GM12878 (cell line): ENCODE results near the gene CLEC20A. TPM values are rescaled to one million over a fixed set of nuclear protein-coding genes. Genes with fewer than 3 reads are reported as not detected.

ENCODE experiments used
- ATAC-seq: fragments of 200-7000 bp; cut with Tn5 transposase; 3 replicates; pipeline ENCODE4 v1.9.1; 2020; ENCODE audit warnings: mild to moderate bottlenecking, moderate library complexity
- BruUV-seq: library from RNA; stranded (reverse); fragments of 400-500 nt; replicated peaks from 2 replicates; lab custom pipeline; 2021; lab: Mats Ljungman, UMichigan
- CTCF ChIA-PET: fragments of 300-600 bp; sonication (Branson Sonifier 250); formaldehyde crosslinking; extraction: SDS; loops from one replicate; lab custom pipeline; 2021; ENCODE audit warnings: inconsistent platforms; lab: Yijun Ruan, JAX
- POLR2A ChIA-PET: fragments of 350-600 bp; formaldehyde crosslinking; extraction: SDS; loops from one replicate; lab custom pipeline; 2021; ENCODE audit warnings: inconsistent platforms; lab: Charles Lee
- RAD21 ChIA-PET: fragments of 300-600 bp; sonication (Branson Sonifier 250); formaldehyde crosslinking; loops from one replicate; lab custom pipeline; 2023; ENCODE audit warnings: antibody characterized with exemption; ENCODE audit not compliant: unreplicated experiment; lab: Charles Lee
- SMC1A ChIA-PET: fragments of 300-600 bp; sonication (Branson Sonifier 250); formaldehyde crosslinking; loops from one replicate; lab custom pipeline; 2023; ENCODE audit not compliant: unreplicated experiment, uncharacterized antibody; lab: Charles Lee
- DNase-seq: peaks from one replicate; pipeline ENCODE4 v3.0.0-alpha.2; 2011; ENCODE audit warnings: low read depth, low spot score
- FAIRE-seq: peaks from 3 replicates; lab custom pipeline; 2011; peaks lifted over from hg19 to GRCh38; lab: Jason Lieb, UNC
- H2AFZ ChIP-seq: 2 replicates; pipeline ENCODE4 v1.6.0; 2011; ENCODE audit warnings: low read depth, low read length, control low read depth; ENCODE audit not compliant: control insufficient read depth
- H3K27ac ChIP-seq: 2 replicates; pipeline ENCODE4 v1.5.1; 2011; ENCODE audit warnings: control low read depth; ENCODE audit not compliant: control insufficient read depth, insufficient read depth
- H3K27me3 ChIP-seq, 2 experiments: replicated peaks in 1 of 2; 2 replicates each; pipeline versions ENCODE4 v1.6.0 to v1.6.1; 2011; ENCODE audit warnings: low read length in 1 of 2; ENCODE audit not compliant: control insufficient read depth in 2 of 2, insufficient read depth in 2 of 2
- H3K36me3 ChIP-seq, 2 experiments: 2 replicates each; pipeline ENCODE4 v1.5.1; 2011; ENCODE audit warnings: low read length in 1 of 2; ENCODE audit not compliant: control insufficient read depth in 2 of 2, insufficient read depth in 2 of 2
- H3K4me1 ChIP-seq: 2 replicates; pipeline ENCODE4 v1.6.1; 2011; ENCODE audit warnings: mild to moderate bottlenecking, low read length, moderate library complexity, mixed read lengths; ENCODE audit not compliant: control insufficient read depth, insufficient read depth
- H3K4me2 ChIP-seq: 2 replicates; pipeline ENCODE4 v1.6.0; 2011; ENCODE audit warnings: control low read depth; ENCODE audit not compliant: control insufficient read depth, insufficient read depth
- H3K4me3 ChIP-seq: fragments of 200-600 bp; sonication (generic); 2 replicates; pipeline ENCODE4 v1.5.1; 2016
- H3K79me2 ChIP-seq: 2 replicates; pipeline ENCODE4 v1.6.0; 2011; ENCODE audit warnings: low read length; ENCODE audit not compliant: control insufficient read depth, insufficient read depth
- H3K9ac ChIP-seq: 2 replicates; pipeline ENCODE4 v1.8.0; 2011; ENCODE audit warnings: low read length, control low read depth, mixed read lengths; ENCODE audit not compliant: control insufficient read depth, insufficient read depth
- H3K9me3 ChIP-seq: replicated peaks from 3 replicates; pipeline ENCODE4 v1.5.1; 2011; ENCODE audit warnings: mild to moderate bottlenecking, low read length; ENCODE audit not compliant: control insufficient read depth, insufficient read depth
- H4K20me1 ChIP-seq: 2 replicates; pipeline ENCODE4 v1.6.0; 2011; ENCODE audit not compliant: control insufficient read depth, insufficient read depth
- IKZF1 ChIP-seq: fragments of 450-650 bp; conservative IDR thresholded peaks from 2 replicates; pipeline ENCODE4 v1.6.1; 2017; ENCODE audit warnings: antibody characterized with exemption, mild to moderate bottlenecking
- POLR2AphosphoS5 ChIP-seq: IDR thresholded peaks from 2 replicates; pipeline ENCODE4 v1.6.1; 2011; ENCODE audit warnings: mild to moderate bottlenecking, low read length, inconsistent platforms
- RAD21 ChIP-seq: IDR thresholded peaks from 2 replicates; pipeline ENCODE4 v1.6.1; 2011; ENCODE audit warnings: mild to moderate bottlenecking, low read depth, low read length, moderate library complexity; ENCODE audit not compliant: insufficient read depth
- SMC3 ChIP-seq: IDR thresholded peaks from 2 replicates; pipeline ENCODE4 v1.6.1; 2011; ENCODE audit warnings: low read length, improper control_type of control experiment, borderline replicate concordance
- YY1 ChIP-seq: IDR thresholded peaks from 2 replicates; pipeline ENCODE4 v1.6.1; 2011; ENCODE audit warnings: low read depth, mild to moderate bottlenecking, low read length
- ZZZ3 ChIP-seq: IDR thresholded peaks from 2 replicates; pipeline ENCODE4 v1.6.1; 2011; ENCODE audit warnings: low read depth; ENCODE audit not compliant: control insufficient read depth, insufficient read length
- WGBS: methylation state at CpG from one replicate; pipeline ENCODE4 v1.1.6; 2016; ENCODE audit warnings: low lambda C conversion rate; ENCODE audit not compliant: insufficient replicate concordance, insufficient coverage; ENCODE audit errors: missing lambda C conversion rate; 5-methylcytosine and 5-hydroxymethylcytosine counted together
- in situ Hi-C: fragments of 300-500 bp; cut with MboI; formaldehyde crosslinking; loops from 9 replicates; pipeline ENCODE4 v1.14.3; 2018; ENCODE audit warnings: mixed read lengths
- intact Hi-C: fragments of 100-400 bp; cut with micrococcal nuclease; formaldehyde crosslinking; loops from one replicate; pipeline ENCODE4 v1.14.2; 2022; ENCODE audit not compliant: unreplicated experiment
- polyA plus RNA-seq, 11 experiments: library from polyadenylated mRNA; depleted of rRNA in 4 of 11; unstranded in 6 of 11; stranded (reverse) in 5 of 11; fragments of >200 nt; fragmentation: Nextera tagmentation in 4 of 11; fragmentation: Illumina TruSeq in 1 of 11; extraction: Ambion mirVana in 4 of 11; extraction: Trizol in 1 of 11; gene quantifications; 1 replicate in 1 of 11; 2 replicates in 10 of 11; pipeline versions ENCODE4 v1.2.1 to v1.2.3, GENCODE V29; 2011 to 2016; ENCODE audit warnings: inconsistent platforms in 2 of 11, missing spikeins in 2 of 11, low read depth in 1 of 11
- total RNA-seq, 4 experiments: library from RNA; depleted of rRNA in 3 of 4; stranded (reverse); fragments of >200 nt in 3 of 4; fragmentation: Illumina TruSeq in 1 of 4; extraction: Trizol in 1 of 4; gene quantifications; 2 replicates each; pipeline versions ENCODE4 v1.2.1 to v1.2.3, GENCODE V29; 2013 to 2021
- TF ChIP-seq, protein P1 (sequence below): fragments of 450-650 bp; IDR thresholded peaks from 2 replicates; pipeline ENCODE4 v1.6.1; 2018; ENCODE audit warnings: mild to moderate bottlenecking, low read depth, moderate library complexity; ENCODE audit not compliant: partially characterized antibody
- TF ChIP-seq, protein P2 (sequence below), 3 experiments: IDR thresholded peaks in 2 of 3; conservative IDR thresholded peaks in 1 of 3; 2 replicates each; pipeline ENCODE4 v1.5.1; 2011; ENCODE audit warnings: low read depth in 3 of 3, low read length in 3 of 3, mild to moderate bottlenecking in 3 of 3, control low read depth in 2 of 3, moderate library complexity in 2 of 3, inconsistent platforms in 1 of 3, mixed read lengths in 1 of 3; ENCODE audit not compliant: control insufficient read depth in 2 of 3, insufficient read depth in 1 of 3; ENCODE audit errors: extremely low read depth in 1 of 3

Gene CLEC20A
- total and polyA plus RNA-seq, 10 of the 15 experiments (the other 5 are each of a cell fraction or from before 2014, with no cell fraction given) = not detected

DNA sequence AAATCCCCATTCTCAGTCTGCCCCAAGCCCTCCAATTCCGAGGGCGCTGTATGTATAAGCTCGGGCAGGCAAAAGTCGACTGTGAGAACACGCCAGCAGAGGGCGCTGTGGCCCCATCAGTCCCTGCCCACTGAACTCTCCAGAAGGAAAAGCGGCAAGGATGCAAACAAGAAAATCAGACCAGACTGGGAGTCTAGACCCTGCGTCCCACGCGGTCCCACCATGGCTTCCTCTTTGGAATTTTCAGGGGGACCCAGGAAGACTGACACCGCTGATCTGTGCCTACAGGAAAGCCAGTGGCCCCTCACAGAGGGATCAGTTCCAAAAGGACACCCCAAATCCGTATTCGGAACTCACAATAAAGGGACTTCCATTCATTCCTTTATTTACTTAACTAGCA, 35.6 kb upstream of the CLEC20A start:
- Histone ChIP-seq H3K9me3 (no peaks in the 10 kb centered on the region), H3K27me3 (no peaks in the 10 kb centered on the region; a peak in 1 of 4 replicates), H3K9ac (no peak overlapping the region), H3K79me2 (no peaks in the 10 kb centered on the region), H3K4me3 (no peak overlapping the region), H2AFZ (peak overlapping the region; percentile 5; the same call in 1 of the 2 replicates), H3K4me2 (no peak overlapping the region), H4K20me1 (no peaks in the 10 kb centered on the region), H3K27ac (no peak overlapping the region), H3K36me3 (no peaks in the 10 kb centered on the region), H3K4me1 (no peaks in the 10 kb centered on the region)
- FAIRE-seq = peak; percentile 91
- no TSS peak for BruUV-seq
- TF ChIP-seq, protein P1, sequence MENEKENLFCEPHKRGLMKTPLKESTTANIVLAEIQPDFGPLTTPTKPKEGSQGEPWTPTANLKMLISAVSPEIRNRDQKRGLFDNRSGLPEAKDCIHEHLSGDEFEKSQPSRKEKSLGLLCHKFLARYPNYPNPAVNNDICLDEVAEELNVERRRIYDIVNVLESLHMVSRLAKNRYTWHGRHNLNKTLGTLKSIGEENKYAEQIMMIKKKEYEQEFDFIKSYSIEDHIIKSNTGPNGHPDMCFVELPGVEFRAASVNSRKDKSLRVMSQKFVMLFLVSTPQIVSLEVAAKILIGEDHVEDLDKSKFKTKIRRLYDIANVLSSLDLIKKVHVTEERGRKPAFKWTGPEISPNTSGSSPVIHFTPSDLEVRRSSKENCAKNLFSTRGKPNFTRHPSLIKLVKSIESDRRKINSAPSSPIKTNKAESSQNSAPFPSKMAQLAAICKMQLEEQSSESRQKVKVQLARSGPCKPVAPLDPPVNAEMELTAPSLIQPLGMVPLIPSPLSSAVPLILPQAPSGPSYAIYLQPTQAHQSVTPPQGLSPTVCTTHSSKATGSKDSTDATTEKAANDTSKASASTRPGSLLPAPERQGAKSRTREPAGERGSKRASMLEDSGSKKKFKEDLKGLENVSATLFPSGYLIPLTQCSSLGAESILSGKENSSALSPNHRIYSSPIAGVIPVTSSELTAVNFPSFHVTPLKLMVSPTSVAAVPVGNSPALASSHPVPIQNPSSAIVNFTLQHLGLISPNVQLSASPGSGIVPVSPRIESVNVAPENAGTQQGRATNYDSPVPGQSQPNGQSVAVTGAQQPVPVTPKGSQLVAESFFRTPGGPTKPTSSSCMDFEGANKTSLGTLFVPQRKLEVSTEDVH = no peak
- no peak for TF ChIP-seq ZZZ3
- TF ChIP-seq YY1 = peak; percentile 48; the same call in 1 of the 2 replicates
- peak; percentile 87 for TF ChIP-seq SMC3
- TF ChIP-seq POLR2AphosphoS5 = no peak
- peak; percentile 88 for TF ChIP-seq RAD21
- 0 out of 2 replicates have a peak, but pooled peaks have one; percentile 24 for TF ChIP-seq IKZF1
- TF ChIP-seq, protein P2, sequence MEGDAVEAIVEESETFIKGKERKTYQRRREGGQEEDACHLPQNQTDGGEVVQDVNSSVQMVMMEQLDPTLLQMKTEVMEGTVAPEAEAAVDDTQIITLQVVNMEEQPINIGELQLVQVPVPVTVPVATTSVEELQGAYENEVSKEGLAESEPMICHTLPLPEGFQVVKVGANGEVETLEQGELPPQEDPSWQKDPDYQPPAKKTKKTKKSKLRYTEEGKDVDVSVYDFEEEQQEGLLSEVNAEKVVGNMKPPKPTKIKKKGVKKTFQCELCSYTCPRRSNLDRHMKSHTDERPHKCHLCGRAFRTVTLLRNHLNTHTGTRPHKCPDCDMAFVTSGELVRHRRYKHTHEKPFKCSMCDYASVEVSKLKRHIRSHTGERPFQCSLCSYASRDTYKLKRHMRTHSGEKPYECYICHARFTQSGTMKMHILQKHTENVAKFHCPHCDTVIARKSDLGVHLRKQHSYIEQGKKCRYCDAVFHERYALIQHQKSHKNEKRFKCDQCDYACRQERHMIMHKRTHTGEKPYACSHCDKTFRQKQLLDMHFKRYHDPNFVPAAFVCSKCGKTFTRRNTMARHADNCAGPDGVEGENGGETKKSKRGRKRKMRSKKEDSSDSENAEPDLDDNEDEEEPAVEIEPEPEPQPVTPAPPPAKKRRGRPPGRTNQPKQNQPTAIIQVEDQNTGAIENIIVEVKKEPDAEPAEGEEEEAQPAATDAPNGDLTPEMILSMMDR (IDR thresholded peaks at IDR 0.05 in 2 of 3, conservative IDR thresholded peaks at IDR 0.05 in 1 of 3; ENCODE audit: control insufficient read depth in 2 of 3, extremely low read depth in 1 of 3, insufficient read depth in 1 of 3, low read depth in 3 of 3, low read length in 3 of 3) = peak; percentile 87 to 93 (median 89); a peak in 5 of 6 replicates
- 16% methylated on average over 13 of the region's 13 CpGs for WGBS
- SMC1A ChIA-PET = interaction anchor here (0.6 to 3.5 kb wide), 8 partner anchors 168 to 482 kb away, joined by 3 to 20 read pairs (median 3); partner anchors contain the start of gene ANGPTL1
- peak; percentile 97 for ATAC-seq
- POLR2A ChIA-PET = no interaction called here
- in situ Hi-C loops = loop anchor here (5.0 to 25.0 kb wide), 3 partner anchors 230 to 835 kb away; partner anchors contain the start of gene AXDND1
- intact Hi-C loops = loop anchor here (1.0 to 2.0 kb wide), 2 partner anchors 220 to 470 kb away; no protein-coding TSS in a partner anchor
- no peak for DNase-seq
- CTCF ChIA-PET = interaction anchor here (0.6 to 4.8 kb wide), 23 partner anchors 10 to 1277 kb away, joined by 3 to 59 read pairs (median 4); no protein-coding TSS in a partner anchor
- RAD21 ChIA-PET = interaction anchor here (0.6 to 2.9 kb wide), 4 partner anchors 10 to 471 kb away, joined by 3 to 39 read pairs (median 4); no protein-coding TSS in a partner anchor
